SH-SY5Y (cell line): ENCODE results near the gene ALPL.

ENCODE experiments used
- GATA2 ChIP-seq: IDR thresholded peaks from 2 replicates; pipeline ENCODE4 v1.6.1; 2011; ENCODE audit warnings: mild to moderate bottlenecking, low read depth, low read length
- GATA3 ChIP-seq: IDR thresholded peaks from 2 replicates; pipeline ENCODE4 v1.6.1; 2011; ENCODE audit warnings: low read depth, mild to moderate bottlenecking, low read length, moderate library complexity

GRCh38 chr1:21469581-21469980 is 39.6 kb upstream of the ALPL start:
- TF ChIP-seq GATA2 (no peak), GATA3 (no peak)
